GM23338 (cell line): ENCODE measurements around the gene FGD4. TPM values are rescaled to one million over a fixed set of nuclear protein-coding genes. Genes with fewer than 3 reads are reported as not detected.

Experiments
- ATAC-seq: fragments of 200-7000 bp; cut with Tn5 transposase; 3 replicates; pipeline ENCODE4 v1.9.1; 2020
- DNase-seq: peaks from one replicate; pipeline ENCODE4 v3.0.0-alpha.2; 2015; ENCODE audit warnings: low spot score
- H2AFZ ChIP-seq: fragments of 200-600 bp; sonication (generic); 2 replicates; pipeline ENCODE4 v1.8.0; 2016; ENCODE audit warnings: antibody characterized with exemption, mild to moderate bottlenecking, moderate library complexity
- H3F3A ChIP-seq: fragments of 200-600 bp; sonication (generic); replicated peaks from 2 replicates; pipeline ENCODE4 v1.8.0; 2017; ENCODE audit warnings: antibody characterized with exemption, mixed run types, low read depth
- H3K27ac ChIP-seq: fragments of 200-600 bp; sonication (generic); 2 replicates; pipeline ENCODE4 v1.6.1; 2016; ENCODE audit warnings: low read depth
- H3K27me3 ChIP-seq: fragments of 200-600 bp; sonication (generic); 2 replicates; pipeline ENCODE4 v1.8.0; 2016; ENCODE audit warnings: mild to moderate bottlenecking, mixed run types, moderate library complexity; ENCODE audit not compliant: insufficient read depth
- H3K36me3 ChIP-seq: fragments of 200-600 bp; sonication (generic); 2 replicates; pipeline ENCODE4 v1.8.0; 2016; ENCODE audit warnings: mild to moderate bottlenecking; ENCODE audit not compliant: insufficient read depth
- H3K4me1 ChIP-seq: fragments of 200-600 bp; sonication (generic); 2 replicates; pipeline ENCODE4 v1.8.0; 2016; ENCODE audit warnings: mild to moderate bottlenecking, moderate library complexity; ENCODE audit not compliant: insufficient read depth
- H3K4me2 ChIP-seq: fragments of 200-600 bp; sonication (generic); 2 replicates; pipeline ENCODE4 v1.7.1; 2017; ENCODE audit warnings: mixed run types
- H3K4me3 ChIP-seq: fragments of 200-600 bp; sonication (generic); 2 replicates; pipeline ENCODE4 v1.6.1; 2016; ENCODE audit warnings: mixed run types
- H3K79me2 ChIP-seq: fragments of 200-600 bp; sonication (generic); replicated peaks from 2 replicates; pipeline ENCODE4 v1.8.0; 2017; ENCODE audit warnings: mild to moderate bottlenecking; ENCODE audit not compliant: insufficient read depth
- H3K9me2 ChIP-seq: fragments of 200-600 bp; sonication (generic); 2 replicates; pipeline ENCODE4 v1.8.0; 2017; ENCODE audit not compliant: insufficient read depth
- H4K20me1 ChIP-seq: fragments of 200-600 bp; sonication (generic); replicated peaks from 2 replicates; pipeline ENCODE4 v1.8.0; 2017; ENCODE audit warnings: mild to moderate bottlenecking; ENCODE audit not compliant: insufficient read depth
- H3K27ac Mint-ChIP-seq: 2 replicates; pipeline ENCODE4 v1.8.0; 2020; ENCODE audit warnings: inconsistent platforms, mild to moderate bottlenecking, moderate library complexity, mixed read lengths
- H3K27me3 Mint-ChIP-seq: 3 replicates; pipeline ENCODE4 v1.8.0; 2022; ENCODE audit warnings: low read depth, mild to moderate bottlenecking, moderate library complexity, mixed read lengths, inconsistent platforms; ENCODE audit not compliant: insufficient read depth, poor library complexity
- H3K36me3 Mint-ChIP-seq: 3 replicates; pipeline ENCODE4 v1.8.0; 2021; ENCODE audit warnings: low read depth, mild to moderate bottlenecking, inconsistent platforms, moderate library complexity, mixed read lengths
- H3K4me1 Mint-ChIP-seq: 3 replicates; pipeline ENCODE4 v1.8.0; 2020; ENCODE audit warnings: mild to moderate bottlenecking, inconsistent platforms, mixed read lengths
- H3K4me3 Mint-ChIP-seq: 3 replicates; pipeline ENCODE4 v1.8.0; 2021; ENCODE audit warnings: moderate library complexity, mild to moderate bottlenecking, inconsistent platforms, mixed read lengths
- H3K9me3 Mint-ChIP-seq: 3 replicates; pipeline ENCODE4 v1.8.0; 2020; ENCODE audit warnings: moderate library complexity, mild to moderate bottlenecking, inconsistent platforms, mixed read lengths
- CTCF ChIP-seq, 2 experiments: fragments of 200-600 bp in 1 of 2; sonication (generic) in 1 of 2; conservative IDR thresholded peaks; 2 replicates each; pipeline versions ENCODE4 v1.5.1 to v1.6.1; 2016 to 2017; ENCODE audit warnings: antibody characterized with exemption in 2 of 2, low read depth in 2 of 2, mild to moderate bottlenecking in 2 of 2, moderate library complexity in 1 of 2
- ETS1 ChIP-seq: IDR thresholded peaks from 2 replicates; pipeline ENCODE4 v1.6.1; 2016; ENCODE audit warnings: antibody characterized with exemption
- EZH2phosphoT487 ChIP-seq: fragments of 200-600 bp; sonication (generic); IDR thresholded peaks from one replicate; pipeline ENCODE4 v1.8.1; 2018; ENCODE audit warnings: antibody characterized with exemption; ENCODE audit not compliant: unreplicated experiment
- REST ChIP-seq: IDR thresholded peaks from one replicate; pipeline ENCODE4 v1.6.1; 2018; ENCODE audit warnings: antibody characterized with exemption; ENCODE audit not compliant: unreplicated experiment
- STAT1 ChIP-seq: IDR thresholded peaks from one replicate; pipeline ENCODE4 v1.6.1; 2016; ENCODE audit warnings: antibody characterized with exemption; ENCODE audit not compliant: unreplicated experiment
- ZNF462 ChIP-seq: fragments of 250-450 bp; sonication (Bioruptor Pico); IDR thresholded peaks from 2 replicates; pipeline ENCODE4 v1.5.0; 2020; ENCODE audit warnings: mild to moderate bottlenecking, moderate library complexity
- polyA plus RNA-seq: library from polyadenylated mRNA; unstranded; fragments of >200 nt; fragmentation: Nextera tagmentation; extraction: Ambion mirVana; gene quantifications from 2 replicates; pipeline ENCODE4 v1.2.1, GENCODE V29; 2016
- total RNA-seq: library from RNA; depleted of rRNA; stranded (reverse); fragments of >200 nt; shearing (Covaris generic); gene quantifications from 2 replicates; pipeline ENCODE4 v1.2.3, GENCODE V29; 2014

FGD4 gene
- total and polyA plus RNA-seq, 2 experiments from 2014 or later: 24.3 to 54.3 TPM

- H3K79me2 ChIP-seq: no peaks in the 10 kb centered on the region
- no peak overlapping the region for H3K27ac ChIP-seq
- no peak overlapping the region for H3K4me3 ChIP-seq
- no peaks in the 10 kb centered on the region for H3K9me2 ChIP-seq
- no peaks in the 10 kb centered on the region; the same call in 1 of the 3 replicates for H3K36me3 Mint-ChIP-seq
- H3K4me1 Mint-ChIP-seq: peaks cover 31% of the 10 kb centered on the region
- DNase-seq (peak; percentile 86), ATAC-seq (peak; percentile 69)
- no peak overlapping the region for H3K4me3 Mint-ChIP-seq
- TF ChIP-seq STAT1 (no peak), REST (no peak), CTCF (conservative IDR thresholded peaks at IDR 0.05; ENCODE audit: low read depth in 2 of 2) (peak; percentile 93 to 98)
- H2AFZ ChIP-seq: no peak overlapping the region
- peaks cover 18% of the 10 kb centered on the region for H3K4me1 ChIP-seq
- no peaks in the 10 kb centered on the region for H3K27me3 ChIP-seq
- H3K27me3 Mint-ChIP-seq: peaks cover 2% of the 10 kb centered on the region
- no peaks in the 10 kb centered on the region for H3K36me3 ChIP-seq
- no peaks in the 10 kb centered on the region for H3K9me3 Mint-ChIP-seq
- H3F3A ChIP-seq: no peaks in the 10 kb centered on the region
- no peaks in the 10 kb centered on the region for H4K20me1 ChIP-seq
- H3K27ac Mint-ChIP-seq: peak overlapping the region; percentile 2; the same call in 1 of the 2 replicates
- H3K4me2 ChIP-seq: no peak overlapping the region
Measured at GRCh38 chr12:32365473-32366064, 33.8 kb upstream of the FGD4 start.

GRCh38 chr12:32366714-32367113 is 32.6 kb upstream of the FGD4 start:
- peaks cover 18% of the 10 kb centered on the region for H3K4me1 ChIP-seq
- Mint-ChIP-seq H3K27me3 (no peaks in the 10 kb centered on the region), H3K4me1 (peaks cover 31% of the 10 kb centered on the region), H3K27ac (no peak overlapping the region), H3K36me3 (no peaks in the 10 kb centered on the region), H3K4me3 (no peak overlapping the region), H3K9me3 (no peaks in the 10 kb centered on the region)
- H3K27ac ChIP-seq: no peak overlapping the region
- H3F3A ChIP-seq: 0 out of 2 replicates have a peak, but pooled peaks cover 3% of the 10 kb centered on the region
- no peaks in the 10 kb centered on the region for H3K79me2 ChIP-seq
- H4K20me1 ChIP-seq: no peaks in the 10 kb centered on the region
- H3K4me2 ChIP-seq: no peak overlapping the region
- no peak overlapping the region for H2AFZ ChIP-seq
- H3K9me2 ChIP-seq: no peaks in the 10 kb centered on the region
- no peaks in the 10 kb centered on the region for H3K36me3 ChIP-seq
- no peak overlapping the region for H3K4me3 ChIP-seq
- ATAC-seq (no peak), DNase-seq (no peak)
- H3K27me3 ChIP-seq: no peaks in the 10 kb centered on the region
- no peak for TF ChIP-seq ETS1
- TF ChIP-seq STAT1: no peak
- no peak for TF ChIP-seq EZH2phosphoT487
- TF ChIP-seq ZNF462: no peak
